Retina (tissue), 1 donor: ENCODE data around the gene PRKAG1.

Experiments
- DNase-seq: peaks from one replicate; pipeline ENCODE4 v3.0.0-alpha.2; 2016

Gene PRKAG1

GRCh38 chr12:48960834-48961233 is 57.7 kb downstream of the PRKAG1 start:
- no peak for DNase-seq

DNA sequence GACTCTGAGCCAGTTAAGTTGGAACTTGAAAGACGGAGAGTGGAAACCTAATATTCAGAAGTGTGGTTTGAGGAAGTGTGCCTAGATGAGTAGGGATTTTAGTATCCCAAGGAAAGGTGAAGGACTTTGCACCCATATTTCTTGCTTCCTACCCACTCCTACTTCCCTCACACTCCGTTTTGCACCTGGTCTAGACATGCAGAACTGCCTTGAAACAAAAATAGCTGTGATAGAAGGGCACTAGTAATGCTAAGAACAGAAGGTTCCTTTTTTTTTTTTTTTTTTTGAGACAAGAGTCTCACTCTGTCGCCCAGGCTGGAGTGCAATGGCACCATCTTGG is 60.6 kb downstream of the PRKAG1 start:
- no peak for DNase-seq

DNA sequence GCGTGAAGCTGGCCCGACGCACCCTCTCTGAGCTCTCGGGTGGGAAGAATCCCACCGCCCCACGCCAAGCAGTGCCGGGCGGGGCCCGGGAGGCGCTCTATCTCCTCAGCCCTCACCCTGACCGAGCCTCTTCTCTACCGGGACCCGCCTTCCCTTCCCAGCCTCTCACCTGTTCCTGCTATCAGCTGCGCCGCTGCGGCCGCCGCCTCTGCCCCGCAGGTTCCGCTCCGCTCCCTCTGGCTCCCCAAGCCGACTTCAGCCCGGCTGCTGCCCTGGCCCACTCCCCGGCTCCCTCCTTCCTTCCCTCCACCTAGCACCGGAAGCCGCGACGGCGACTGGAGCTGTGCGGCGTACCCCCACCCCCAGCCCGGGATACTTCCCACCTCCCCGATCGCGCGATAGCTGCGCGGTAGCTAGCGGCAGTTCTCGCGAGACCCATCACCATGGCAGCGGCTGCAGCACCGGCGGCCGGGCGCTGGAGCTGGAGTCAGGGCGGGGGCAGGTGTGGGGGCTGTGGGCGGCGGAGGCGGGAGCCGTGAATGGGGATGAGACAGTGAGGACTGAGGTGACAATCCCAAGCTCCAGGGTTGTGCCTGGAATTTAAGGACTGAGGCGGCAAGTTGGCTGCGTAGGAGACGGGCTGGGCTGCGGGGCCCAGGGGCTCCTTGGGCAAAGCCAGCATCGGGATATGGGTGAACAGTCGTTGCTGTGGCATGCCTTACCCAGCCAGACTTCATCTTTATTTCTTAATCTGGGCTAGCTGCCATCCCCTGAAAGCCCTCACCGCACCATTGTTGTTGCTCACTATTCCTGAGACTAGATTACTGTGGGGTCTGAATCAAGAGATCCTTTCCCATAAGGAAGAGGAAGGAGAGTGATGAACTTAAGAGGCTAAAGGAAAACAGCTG is 61.2 kb downstream of the PRKAG1 start, which contains the start of gene ARF3:
Gene ARF3 (minus strand): TSS at position 347 of the 908 bp plus-strand sequence. CDS start 16,392 bp downstream, outside the sequence.
- DNase-seq = peak; percentile 95

- peak; percentile 83 for DNase-seq
Observed at GRCh38 chr12:48956279-48957140, 62.1 kb downstream of the PRKAG1 start.

- no peak for DNase-seq
Observed at GRCh38 chr12:48954841-48955501, 63.6 kb downstream of the PRKAG1 start.

DNA sequence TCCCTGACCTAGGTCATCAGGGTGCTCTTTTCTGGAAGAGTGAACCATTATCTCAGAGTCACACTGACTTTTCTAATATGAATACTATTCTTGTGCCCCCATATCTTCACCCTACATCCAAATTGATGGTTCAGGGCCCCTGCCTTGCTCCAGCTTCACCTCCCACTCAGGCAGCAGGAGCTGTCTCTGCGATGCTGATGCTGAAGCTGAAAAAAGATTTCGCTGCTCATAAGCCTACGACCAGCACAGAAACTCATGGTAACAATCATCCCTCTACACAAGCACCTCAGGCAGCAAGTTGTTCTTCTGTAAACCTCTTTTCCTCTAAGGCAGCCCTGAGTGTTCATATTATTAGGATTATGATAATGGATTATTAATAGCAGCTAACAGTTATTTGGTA is 64.5 kb downstream of the PRKAG1 start:
- no peak for DNase-seq

GRCh38 chr12:48952691-48953090 is 65.9 kb downstream of the PRKAG1 start:
- no peak for DNase-seq
